Activated CD4-positive, alpha-beta T cell treated with anti-CD3 and anti-CD28 coated beads for 1 hour (primary cell): ENCODE measurements around the gene ARF1.

Experiments used
- DNase-seq: peaks from one replicate; pipeline ENCODE4 v3.0.0-alpha.2; 2020

Gene ARF1

DNA sequence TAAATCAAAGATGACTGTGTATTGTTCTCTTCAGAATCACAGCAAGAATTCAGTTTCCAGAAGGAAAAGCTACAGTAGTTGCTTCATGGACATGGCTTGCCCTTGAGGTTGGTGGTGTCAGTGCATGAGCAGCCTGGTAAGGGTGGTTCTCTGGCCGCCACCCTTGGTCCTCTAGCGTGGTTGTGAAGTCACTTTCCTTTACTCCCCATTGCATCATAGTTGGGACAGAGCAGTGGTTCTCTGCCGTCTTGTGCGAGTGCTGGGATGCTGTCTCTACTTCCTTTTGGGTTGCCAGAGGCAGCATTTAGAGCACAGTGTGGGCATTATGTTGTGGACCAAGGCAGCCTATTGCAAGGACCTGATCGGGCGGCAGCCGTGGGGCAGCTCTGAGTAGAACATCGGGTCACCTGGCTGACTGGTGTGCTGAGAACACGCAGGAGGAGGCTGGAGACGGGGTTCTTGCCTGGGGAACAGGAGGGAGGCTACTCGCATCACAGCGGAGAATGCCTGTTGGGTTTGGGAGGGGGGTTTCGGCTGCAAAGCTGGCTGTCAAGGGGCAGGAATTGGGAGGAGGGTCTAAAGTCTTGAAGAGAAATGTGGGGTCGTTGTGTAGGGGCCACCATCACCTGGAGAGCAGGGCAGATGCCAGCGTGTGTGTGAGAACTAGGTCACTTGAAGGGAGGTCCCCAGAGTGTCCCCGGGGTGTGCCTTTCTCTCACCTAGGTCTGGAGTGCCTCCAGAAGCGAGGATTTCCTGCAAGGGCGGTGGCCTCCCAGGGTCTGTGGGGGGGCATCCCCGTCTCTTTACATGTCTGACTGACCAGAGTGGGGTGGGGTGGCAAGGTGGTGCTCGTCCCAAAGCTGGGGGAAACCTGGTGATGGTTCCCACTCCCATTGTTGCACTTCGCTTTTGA is 6.3 kb downstream of the ARF1 start:
- DNase-seq = no peak

DNA sequence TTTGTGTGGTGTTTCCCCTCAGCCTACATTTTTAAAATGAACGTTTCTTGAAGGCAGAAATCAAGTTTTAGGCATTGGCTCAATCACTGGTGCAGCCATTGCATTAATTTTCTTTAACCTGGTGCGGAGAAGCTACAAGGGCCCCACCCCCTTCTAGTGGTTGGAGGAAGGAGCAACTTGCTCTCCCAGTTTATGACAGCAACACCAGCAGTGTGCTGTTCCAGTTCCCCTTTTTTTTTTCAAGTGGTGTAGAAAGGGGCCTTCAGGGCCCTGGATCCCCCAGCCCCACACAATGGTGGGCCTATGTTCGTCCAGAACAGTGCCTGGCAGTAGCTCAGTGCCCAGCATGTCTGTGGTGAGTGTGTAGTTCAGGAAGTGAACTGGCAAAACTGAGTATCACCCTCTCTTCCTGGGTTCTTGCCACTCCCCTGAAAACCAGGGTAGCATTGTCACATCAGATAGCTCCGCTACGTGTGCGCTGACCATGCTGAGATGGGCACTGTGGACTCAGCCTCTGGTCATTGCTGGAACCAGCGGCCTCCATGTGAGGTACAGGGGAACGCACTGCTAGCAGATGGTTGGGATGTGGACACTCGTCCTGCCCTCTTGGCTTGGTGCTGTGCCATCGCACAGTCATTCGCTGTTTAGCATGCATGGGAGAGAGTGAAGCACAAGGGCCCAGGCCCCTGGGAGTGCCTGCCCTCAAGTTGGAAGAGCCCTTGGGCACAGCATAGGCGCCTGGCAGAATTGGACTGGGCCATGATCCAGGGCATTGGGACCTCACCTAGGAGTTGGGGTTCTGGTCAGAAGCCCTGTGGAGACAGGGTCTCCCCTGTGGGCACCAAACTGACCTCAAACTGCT is 7.2 kb downstream of the ARF1 start:
- no peak for DNase-seq

GRCh38 chr1:228090613-228091081 is 8.1 kb downstream of the ARF1 start:
- DNase-seq = no peak

DNA sequence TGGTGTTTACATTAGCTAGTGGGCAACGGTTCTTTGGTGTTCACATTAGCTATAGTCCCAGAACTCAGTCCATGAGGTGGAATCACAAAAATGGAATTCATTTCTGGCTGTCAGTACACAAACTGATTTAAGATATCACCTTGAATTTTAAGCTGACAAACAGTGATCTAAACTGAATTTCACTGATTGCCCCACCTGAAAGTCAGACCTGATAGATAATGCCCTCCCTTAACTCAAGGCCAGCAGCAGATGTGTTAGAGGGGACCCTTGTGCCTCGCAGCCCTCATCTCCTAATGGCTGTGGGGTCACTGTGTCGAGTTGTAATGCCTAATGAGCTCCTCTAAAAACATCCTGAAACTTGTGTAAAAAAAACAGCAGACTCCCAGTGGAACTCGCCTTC is 8.6 kb downstream of the ARF1 start:
- DNase-seq = no peak

GRCh38 chr1:228092342-228093049 is 10.0 kb downstream of the ARF1 start:
- no peak for DNase-seq

DNA sequence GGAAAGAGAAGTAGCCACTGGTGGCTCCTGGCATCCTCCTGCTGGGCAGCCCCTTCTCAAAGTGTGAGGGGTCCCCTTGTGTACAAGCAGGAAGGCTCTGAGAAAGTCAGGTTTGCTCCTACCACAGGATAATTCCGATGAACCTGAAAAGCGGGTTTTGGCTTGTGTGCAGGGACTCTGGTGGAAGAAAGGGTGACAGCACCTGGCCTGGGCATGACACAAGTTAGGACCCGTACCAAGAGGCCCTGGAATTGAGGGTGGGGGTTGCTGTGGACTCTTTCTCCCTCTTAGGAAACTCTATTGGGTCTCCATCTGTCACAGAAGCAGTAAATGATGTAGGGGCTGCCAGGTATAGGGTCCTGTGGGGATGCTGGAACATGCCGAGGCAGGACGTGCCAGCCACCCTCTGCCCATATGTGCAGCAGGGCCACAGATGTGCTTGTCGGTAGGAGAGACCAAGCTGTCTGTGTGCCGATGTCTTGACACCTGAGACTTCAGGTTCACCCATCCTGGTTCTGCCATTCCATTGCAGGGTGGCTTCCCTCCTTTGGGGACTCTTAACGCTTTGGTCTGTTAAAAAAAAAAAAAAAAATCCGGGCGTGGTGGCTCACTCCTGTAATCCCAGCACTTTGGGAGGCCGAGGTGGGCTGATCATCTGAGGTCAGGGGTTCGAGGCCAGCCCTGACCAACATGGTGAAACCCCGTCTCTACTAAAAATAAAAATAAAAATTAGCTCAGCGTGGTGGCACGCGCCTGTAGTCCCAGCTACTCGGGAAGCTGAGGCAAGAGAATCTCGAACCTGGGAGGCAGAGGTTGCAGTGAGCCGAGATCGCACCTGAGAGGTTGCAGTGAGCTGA is 10.8 kb downstream of the ARF1 start:
- DNase-seq = no peak

GRCh38 chr1:228094432-228095016 is 12.0 kb downstream of the ARF1 start:
- DNase-seq = no peak

DNA sequence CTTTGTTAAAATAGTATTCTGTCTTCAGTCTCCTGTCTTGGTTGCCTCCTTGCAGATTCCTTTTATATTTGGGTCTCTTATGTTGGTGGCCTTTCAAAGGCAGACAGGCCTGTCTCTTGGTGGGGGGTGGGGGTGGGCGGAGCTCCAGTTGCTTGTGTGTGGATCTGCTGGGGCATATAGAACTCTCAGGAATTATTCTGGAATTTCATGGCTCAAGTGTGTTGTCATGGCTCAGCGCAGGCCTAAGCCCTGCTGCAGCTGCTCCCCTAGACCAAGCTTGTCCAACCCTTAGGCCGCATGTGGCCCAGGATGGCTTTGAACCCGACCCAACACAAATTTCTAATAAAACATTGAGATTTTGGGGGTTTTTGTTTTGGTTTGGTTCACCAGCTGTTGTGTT is 12.7 kb downstream of the ARF1 start:
- no peak for DNase-seq

- no peak for DNase-seq
Observed at GRCh38 chr1:228095938-228096337, 13.4 kb downstream of the ARF1 start.

DNA sequence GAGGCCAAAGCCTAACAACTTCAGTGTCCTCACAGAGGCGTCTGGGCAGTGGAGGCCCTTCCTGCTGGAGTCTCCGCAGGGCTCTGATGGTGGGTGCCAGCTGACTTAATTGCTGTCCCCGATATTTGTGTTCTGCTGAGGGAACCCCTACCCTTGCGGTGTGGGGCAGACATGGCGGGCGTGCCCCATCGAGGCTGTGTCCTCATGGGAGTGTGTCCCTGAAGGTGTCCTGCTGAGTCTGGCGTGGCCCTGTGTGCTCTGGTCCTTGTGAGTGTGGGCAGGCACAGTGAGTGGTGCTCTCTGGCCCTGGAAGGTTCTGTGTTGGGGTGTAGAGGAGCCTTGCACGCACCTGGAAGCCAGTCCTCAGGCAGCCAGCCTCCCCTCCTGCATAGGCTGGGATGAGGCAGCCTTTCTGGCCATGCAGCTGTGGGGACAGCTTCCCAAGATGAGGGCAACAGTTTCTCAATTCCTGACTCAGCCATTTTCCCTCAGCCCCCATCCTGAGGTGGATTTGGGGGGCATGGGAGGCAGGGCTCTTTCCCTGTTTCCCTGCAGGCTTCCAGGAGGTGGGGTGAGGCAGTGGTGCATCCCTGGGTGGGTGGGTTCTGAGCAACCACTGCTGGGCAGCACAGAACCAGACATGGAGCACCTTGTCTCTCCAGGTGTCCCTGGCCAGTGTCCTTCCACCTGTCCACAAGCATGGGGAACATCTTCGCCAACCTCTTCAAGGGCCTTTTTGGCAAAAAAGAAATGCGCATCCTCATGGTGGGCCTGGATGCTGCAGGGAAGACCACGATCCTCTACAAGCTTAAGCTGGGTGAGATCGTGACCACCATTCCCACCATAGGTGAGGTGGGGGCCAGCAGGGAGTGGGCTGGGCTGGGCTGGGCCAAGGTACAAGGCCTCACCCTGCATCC is 14.2 kb downstream of the ARF1 start:
- no peak for DNase-seq

DNA sequence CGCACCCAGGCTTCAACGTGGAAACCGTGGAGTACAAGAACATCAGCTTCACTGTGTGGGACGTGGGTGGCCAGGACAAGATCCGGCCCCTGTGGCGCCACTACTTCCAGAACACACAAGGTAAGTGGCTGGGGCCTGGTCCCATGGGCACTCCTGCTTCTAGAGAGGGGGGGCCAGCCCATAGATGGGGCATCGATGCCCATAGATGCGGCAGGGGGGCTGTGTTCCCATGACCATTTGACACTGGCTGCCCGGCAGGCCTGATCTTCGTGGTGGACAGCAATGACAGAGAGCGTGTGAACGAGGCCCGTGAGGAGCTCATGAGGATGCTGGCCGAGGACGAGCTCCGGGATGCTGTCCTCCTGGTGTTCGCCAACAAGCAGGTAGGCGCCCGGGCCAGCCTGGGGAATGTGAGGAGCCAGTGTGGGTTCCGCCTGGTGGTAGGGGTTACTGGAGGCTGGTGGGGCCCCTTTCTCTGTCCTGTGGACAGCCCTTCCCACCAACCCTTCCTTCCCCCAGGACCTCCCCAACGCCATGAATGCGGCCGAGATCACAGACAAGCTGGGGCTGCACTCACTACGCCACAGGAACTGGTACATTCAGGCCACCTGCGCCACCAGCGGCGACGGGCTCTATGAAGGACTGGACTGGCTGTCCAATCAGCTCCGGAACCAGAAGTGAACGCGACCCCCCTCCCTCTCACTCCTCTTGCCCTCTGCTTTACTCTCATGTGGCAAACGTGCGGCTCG is 15.0 kb downstream of the ARF1 start:
- no peak for DNase-seq

- DNase-seq = no peak
Observed at GRCh38 chr1:228098323-228098931, 15.9 kb downstream of the ARF1 start.

DNA sequence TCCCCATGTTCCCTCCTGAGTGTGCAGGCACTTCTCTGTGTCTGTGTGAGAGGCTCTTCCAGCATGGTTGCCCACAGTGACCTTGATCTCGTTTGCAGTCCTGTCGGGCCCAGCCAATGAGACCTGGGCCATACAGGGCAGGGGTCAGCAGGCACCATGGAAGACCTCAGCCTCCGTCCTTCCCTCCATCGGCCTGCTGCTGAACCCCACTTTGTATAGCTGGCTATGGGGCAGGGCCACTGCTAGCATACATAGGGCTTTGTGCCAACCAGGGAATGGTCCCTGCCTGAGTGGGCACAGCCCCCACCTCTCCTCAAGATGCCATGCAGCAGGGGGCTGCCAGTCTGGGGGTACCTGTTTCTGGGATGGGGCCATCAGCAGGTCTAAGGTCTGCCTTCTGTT is 16.8 kb downstream of the ARF1 start:
- no peak for DNase-seq

DNA sequence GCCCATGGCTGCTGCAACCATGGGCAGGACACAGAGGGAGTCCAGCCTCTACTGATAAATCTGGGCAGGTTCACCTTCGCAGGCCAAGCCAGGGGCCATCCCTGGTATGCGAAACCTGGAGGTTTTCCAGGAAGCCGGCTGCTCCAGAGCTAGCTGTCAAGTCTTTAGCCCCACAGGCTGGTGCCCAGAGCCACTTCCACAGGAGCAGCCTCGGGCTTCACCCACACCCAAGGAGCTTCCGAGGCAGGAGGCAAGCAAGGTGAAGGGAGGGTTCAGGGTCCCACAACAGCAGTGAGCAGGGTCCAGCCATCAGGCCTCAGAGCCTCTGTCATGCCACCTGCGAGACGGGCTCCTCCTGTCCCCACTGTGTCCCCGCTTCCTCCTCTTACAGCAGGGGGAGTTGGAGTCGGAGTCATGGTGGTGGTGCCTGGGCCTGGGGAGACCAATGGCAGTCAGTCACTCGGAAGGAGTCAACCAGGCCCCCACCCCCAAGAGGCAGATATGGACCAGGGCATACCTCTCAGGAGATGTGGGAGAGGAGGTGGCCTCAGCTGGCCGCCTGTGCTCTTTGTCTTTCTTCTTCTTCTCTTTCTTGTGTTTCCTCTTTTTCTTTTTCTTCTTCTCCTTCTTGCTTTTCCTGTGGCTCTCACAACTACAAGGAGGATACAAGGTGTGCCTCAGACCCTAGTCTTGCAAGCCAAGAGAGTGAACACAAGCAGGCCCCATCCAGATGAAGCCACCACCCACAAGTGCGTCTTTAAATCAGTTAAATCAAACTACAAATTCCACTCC is 18.5 kb downstream of the ARF1 start:
- DNase-seq = no peak

DNA sequence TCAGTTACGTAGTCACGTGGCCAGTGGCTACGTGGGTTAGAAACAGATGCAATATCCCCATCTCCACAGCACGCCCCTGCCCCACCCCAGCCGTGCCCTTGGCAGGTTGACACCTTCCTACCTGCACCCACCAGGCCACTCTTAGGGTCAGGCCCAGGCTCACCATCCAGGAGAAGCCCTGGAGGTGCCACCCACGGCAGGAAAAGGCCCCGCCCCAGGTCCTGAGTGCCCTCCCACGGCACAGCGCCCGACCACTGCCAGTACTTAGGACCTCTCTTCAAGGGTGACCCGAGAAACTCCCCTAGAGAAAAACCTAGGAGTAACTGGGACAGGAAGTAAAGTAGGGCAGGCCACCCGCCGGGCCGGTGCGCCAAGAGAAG is 19.1 kb downstream of the ARF1 start:
- DNase-seq = no peak

- DNase-seq = no peak
Observed at GRCh38 chr1:228101994-228102790, 19.7 kb downstream of the ARF1 start.

DNA sequence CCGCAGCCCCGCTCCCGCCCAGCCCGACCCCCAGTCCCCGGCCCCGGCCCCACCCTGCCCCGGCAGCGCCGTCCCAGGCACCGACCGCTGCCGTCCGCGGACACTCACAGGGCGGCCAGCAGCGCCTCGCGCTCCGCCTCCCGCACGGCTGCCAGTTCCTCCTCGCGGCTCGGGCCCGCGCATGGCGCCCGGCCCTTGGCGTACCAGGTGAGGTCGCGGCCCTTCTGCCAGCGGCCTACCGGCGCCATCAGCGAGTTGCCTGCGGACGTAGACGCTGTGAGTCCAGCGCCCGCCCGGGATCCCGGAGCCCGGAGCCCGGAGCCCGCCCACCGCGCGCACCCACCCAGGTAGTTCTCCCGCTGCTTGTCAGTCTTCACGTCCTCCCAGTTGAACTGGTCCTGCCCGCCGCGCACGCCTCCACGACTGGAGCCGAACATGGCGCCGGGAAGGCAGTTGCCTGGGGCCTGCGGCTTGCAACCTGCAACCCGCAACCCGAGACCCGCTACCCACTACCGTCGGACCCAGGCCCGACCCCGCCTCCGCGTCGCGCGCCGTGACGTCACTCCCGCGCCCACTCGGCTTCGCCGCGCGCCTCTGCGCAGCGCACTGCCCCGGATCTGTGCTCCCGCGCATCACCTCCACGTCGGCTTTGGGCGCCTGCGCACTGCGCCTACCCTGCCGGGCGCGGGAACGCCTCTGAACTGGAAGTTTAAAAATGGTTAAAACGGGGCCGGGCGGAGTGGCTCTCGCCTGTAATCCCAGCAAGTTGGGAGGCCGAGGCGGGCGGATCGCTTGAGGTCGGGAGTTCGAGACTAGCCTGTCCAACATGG is 20.5 kb downstream of the ARF1 start, which contains the start of gene C1orf35:
Gene C1orf35 (minus strand): TSS at position 535 of the 830 bp plus-strand sequence. CDS start 98 bp downstream, at position 437.
- DNase-seq = peak; percentile 90
